ENCODE data around the gene FGD6.
"Not testable (repeated sequence)": the region's sequence is repeated elsewhere in the genome, so short reads cannot be mapped to it uniquely, and the experiment has no call there.

The FGD6 gene

DNA sequence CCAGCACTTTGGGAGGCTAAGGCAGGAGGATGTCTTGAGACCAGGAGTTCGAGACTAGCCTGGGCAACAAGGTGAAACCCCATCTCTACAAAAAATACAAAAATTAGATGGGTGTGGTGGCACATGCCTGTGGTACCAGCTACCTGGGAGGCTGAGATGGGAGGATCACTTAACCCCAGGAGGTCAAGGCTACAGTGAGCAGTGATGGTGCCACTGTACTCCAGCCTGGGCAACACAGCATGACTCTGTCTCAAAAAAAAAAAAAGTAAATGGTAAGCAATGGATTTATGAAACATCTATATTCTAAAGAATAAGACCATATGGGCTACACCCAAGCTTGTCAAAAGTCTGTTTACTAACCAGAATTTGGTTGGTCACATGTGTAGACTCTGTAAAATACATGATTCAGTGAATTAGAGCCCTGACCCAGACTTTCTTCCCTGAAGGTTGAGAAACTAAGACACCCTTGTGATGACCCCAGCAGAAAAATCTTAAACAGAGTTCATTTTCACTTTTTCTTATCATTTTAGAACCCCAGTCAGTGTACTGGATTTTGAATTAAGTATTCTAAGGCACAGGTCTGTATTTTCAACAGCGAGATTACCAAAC is 12.1 kb downstream of the FGD6 start:
- DNase-seq (ENCODE audit: low spot score), result no peak

DNA sequence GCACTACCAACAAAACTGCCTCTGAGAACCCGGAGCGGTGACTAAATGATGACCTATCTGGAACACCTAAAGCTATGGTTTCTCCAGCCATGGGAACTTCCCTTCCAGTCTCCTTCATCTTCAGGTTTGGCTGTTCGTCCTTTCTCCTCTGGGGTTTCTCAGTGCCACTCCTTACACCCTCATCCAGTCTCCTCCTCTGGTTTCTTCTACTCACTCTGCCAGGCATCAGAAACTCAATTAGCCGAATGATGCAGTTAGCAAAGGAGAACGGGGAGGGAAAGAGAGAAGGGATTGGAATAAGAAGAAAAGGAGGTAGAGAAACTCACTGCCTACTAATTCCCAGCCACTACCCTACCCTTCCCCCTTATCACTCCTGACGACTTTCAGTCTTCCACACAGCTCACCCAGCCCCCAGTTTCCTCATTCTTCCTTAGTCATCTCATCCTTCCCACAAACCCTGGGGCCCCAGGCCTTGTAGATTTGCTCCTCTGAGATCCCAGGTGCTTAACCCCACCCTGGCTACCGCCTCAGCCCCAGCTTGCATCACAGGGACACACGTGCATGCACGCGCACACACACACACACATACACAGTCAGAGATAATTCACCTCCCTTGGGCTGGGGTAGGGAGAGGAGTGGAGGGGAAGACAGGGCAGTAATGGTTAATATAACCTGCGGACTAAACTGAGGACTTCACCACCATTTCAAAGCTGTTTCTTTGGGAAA is 13.0 kb downstream of the FGD6 start:
- DNase-seq (ENCODE audit: low spot score), result no peak

DNA sequence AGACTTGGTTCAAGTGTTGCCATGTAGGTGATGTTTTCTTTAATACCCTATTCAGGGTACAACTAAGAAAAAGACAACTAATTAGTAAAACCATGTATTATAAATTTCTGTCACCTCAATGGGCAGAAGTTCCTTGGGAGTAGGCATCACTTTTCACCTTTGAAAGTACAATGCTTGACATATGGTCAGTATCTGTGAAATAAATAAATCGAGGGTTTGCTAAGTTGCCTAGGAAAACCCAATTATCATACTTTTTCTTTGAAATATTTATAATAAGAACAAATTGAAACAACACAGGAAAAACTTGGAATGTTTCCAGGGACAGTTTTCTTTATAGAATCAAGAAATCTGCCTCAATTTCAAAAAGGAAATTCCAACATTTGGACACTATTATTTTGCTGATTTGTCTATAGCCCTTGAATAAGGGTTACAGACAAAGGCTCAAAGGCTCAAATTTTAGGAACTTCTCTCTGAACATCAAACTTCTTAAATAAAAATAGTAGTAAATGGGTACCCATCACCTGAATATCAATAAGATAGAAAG is 13.7 kb downstream of the FGD6 start:
- DNase-seq (ENCODE audit: low spot score), result no peak

DNA sequence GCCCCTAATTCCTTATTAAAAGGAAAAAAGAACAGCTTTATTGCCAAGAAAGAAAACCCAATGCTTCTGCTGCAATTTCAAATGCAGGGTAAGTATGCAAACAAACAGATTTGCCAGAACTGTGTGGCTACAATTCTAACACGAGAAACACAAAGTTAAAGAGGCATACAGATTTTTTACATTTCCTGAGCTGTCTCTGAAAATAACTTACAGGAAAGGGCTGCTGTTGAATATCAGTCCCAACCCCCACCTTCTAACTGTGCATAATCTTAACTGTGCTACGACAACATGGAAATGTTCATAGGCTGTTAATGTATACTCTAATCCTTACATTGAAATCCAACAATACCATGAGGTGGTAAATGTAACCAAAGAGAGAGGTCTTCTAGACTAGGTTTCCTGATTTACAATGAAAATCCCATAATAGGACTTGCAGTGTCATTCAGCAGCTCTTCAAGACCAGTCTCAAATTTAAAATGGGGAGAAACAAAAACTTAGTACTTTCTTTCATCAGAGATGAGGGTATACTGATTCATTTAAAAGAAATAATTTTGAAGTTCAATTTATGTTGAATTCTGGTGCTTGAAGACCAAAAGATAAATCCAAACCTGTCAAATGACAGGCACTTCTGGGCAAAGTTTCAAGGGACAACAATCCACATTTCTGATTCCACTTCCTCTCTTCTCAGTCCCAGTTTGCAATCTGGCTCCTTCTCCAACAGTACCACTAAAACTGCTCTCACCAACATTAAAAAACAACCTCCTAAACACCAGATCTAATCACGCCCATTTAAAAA is 14.4 kb downstream of the FGD6 start:
- DNase-seq (ENCODE audit: low spot score), result peak; percentile 11

DNA sequence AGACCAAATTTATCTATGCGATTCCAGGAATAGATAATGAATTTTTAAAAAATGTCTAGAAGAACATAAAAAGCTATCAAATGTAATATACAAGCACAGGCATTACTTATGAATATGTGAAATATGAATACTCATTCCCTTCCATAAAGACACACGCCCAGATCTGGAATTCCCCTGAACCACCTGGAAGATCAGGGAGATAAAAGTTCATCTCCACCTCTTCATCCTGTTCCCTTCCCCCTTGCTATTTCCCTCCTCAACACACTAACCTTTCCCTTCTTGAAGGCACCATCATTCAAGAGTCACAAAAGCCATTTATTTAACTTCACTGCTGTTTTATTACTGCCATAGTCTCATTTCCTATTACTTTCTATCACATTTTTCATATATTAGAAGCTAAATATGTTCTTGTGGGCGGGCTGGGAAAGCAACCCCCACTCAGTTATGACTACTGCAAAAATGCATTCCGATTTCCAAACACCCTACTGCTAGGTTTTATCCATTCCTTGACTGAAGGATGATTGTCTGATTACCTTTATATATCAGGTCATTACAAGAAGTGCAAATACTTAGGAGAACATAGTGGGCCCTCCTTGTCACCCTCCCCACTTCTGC is 16.1 kb downstream of the FGD6 start:
- DNase-seq (ENCODE audit: low spot score), result no peak

DNA sequence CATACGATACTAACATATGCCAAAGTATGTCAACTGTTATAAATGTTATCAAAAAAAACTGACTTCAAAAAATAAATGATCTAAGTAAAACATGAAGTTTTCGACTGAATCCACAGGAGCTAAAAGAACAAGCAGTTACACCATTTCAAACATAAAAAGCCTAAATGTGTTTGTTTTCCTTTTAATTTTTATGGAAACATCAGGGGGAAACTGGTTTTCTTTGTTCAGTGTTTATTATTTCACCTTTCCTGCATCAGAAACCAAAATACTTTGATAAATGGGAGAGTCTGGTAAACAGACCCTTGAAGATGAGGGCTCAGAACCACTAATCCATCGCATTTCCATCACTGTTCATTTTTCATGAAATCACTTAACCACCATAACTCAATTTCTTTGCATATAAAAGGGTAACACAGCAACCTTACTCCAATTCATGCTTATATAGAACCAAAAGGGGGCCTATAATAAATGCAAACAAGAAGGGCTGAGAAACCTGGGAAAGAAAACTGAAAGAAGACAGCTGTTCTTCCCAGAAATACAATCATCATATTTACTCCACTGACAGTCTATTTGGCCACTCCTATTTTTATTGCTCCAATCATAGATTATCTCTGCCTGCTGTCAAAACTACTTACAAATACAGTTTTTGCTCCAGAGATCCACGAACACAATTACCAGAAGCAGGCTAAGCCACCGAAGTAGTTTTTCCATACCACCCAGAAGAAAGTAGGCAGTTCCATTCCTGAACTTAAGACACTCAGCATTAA is 17.0 kb downstream of the FGD6 start:
- DNase-seq (ENCODE audit: low spot score), result no peak

DNA sequence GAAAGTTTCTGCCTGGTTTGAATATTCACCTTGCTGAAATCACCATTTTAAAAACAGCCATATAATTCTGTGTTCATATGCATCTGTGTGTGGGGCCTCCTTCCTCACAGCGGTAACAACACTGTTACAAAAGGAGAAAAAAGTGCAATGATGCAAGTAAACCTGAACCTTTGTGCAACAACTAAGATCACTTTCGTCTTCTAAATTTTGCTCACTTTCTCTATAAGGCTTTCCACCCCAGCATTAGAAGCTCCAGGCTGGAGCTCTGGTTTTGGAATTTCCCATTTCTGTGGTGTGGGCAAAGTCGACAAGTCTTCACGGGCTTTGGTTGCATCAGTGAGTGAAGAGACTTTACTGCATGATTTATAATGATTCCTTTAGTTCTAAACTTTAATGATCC is 18.4 kb downstream of the FGD6 start:
- no peak for DNase-seq (ENCODE audit: low spot score)

DNA sequence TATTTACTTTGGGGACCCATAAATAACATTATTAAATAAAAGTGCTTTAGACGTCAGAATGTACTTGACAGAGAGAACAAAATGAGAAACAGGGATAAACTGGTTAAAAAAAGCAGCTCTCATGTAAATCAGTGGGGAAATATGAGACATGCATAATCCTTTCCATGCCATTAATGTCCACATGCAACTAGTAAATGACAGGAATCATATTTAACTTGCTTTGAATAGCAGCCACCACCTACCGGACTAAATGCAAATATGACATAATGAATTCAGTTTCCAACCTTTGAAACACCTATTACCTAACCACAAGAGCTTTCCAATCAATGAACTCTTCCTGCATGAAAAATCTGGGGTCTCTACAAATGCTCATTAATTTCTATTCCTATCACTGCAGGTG is 19.6 kb downstream of the FGD6 start:
- DNase-seq (ENCODE audit: low spot score), result no peak

DNA sequence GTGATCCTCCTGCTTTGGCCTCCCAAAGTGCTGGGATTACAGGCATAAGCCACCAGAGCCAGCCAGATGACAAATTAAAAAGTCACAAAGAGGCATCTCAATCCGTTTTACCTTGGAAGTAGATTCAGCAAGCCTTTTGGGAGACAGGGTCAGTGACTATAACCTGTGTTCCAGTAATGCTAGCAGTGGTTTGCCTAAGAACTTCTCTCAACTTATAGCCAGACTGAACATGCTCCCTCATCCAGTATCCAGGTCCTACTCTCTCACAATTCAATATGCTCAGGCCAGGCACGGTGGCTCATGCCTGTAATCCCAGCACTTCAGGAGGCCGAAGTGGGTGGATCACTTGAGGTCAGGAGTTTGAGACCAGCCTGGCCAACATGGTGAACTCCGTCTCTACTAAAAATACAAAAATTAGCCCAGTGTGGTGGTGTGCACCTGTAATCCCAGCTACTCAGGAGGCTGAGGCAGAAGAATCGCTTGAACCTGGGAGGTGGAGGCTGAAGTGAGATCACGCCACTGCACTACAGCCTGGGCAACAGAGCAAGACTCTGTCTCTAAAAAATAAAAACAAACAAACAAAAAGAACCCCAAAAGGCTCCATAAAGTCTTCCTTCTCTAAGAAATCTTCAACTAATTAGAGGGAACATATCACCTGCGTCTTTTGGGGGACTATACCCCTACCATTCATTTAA is 20.2 kb downstream of the FGD6 start:
- not testable (repeated sequence) for DNase-seq (ENCODE audit: low spot score)

DNA sequence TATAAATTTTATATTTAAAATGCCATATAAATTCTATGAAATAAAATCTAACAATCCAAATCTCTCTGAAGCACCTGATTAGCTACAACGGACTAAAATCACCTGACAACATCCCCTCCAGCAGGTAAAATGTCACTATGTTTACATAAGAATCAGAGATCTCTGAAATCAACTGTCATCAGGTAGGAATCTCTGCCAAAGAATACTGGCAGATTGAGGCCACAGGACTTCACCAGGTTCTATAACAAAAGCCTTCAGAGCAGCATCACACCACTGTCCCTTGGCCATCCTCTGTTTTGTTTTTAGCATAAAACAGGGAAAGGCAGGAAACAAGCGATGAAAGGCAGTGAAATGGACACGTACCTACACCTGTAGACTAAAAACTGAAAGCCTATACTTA is 22.1 kb downstream of the FGD6 start:
- DNase-seq (ENCODE audit: low spot score), result no peak

DNA sequence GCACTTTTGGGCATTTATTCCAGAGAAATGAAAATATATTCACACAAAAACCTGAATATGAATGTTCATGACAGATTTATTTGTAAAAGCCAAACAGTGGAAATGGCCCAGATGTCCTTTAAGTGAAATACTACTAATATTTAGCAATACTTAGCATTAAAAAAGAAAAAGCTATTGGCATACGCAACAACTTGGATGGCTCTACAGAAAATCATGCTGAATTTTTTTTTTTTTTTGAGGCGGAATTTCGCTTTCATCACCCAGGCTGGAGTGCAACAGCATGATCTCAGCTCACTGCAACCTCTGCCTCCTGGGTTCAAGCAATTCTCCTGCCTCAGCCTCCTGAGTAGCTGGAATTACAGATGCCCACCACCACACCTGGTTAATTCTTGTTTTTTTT is 24.1 kb downstream of the FGD6 start:
- DNase-seq (ENCODE audit: low spot score), result no peak

DNA sequence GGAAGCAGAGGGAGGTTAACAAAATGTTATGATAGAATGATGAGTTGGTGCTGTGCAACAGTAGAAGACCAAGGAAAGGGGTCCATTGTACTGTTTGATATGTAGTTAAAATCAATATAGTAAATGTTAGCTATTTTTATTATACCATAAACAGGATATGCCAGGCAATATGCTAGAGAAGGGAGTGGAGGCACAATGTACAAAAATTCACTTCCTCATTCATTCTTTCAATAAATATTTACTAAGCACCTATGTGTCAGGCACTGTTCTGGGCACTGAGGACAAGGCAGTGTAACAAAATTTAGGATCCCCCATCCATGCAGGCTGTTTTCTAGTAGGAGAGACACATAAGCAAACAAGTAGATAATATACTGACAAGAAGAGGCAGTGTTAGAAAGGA is 25.0 kb downstream of the FGD6 start:
- DNase-seq (ENCODE audit: low spot score), result no peak

DNA sequence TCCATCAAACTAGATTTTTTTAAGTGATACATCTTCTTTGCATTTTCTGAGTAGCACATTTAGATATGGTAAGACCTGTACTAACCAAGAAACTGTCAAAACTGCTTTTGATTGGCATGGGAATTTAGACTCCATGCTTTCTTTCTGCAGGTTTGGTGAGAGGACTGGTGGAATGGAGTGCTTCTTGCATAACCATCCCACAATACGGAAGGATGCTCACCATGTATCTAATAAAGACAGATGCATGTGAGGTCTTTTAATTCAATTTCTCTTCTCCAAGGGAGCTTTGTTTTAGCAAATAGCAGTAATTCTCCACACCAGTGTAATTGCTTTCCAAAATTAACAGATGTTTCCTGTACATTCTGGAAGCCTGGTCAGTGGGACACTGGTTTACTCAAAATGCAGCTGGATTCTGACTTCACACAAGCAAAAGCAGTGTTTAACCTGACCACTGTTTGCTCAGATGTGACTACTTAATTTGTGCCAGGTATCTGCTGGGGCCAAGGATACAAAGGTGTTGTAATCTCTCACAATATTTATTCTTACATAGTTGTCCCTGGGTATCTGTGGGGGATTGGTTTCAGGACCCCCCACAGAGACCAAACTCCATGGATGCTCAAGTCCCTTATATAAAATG is 26.1 kb downstream of the FGD6 start:
- no peak for DNase-seq (ENCODE audit: low spot score)

DNA sequence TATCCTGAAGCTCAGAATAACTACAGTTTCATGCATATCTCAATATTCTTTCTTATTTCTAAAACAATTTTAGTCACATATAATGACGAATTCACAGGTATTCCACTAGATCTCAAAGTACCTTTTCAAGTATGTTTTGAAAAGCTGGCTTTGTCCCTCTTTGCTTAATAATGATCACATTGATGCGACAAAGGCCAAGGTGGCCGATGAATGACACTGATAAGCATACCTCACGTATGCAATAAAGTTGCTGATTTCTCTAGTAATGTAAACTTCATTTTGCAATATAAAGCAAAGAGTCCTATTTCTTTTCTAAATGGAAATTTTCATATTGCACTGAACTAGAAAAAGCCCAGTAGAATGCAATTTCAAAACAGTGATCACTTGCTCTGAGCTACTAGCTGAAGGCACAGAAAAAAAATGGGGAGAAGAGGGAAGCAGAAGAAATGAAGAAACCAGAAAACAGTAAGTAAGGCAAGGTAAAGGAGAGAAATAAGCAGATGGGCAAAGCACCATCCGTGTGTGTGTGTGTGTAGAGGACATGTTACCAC is 29.3 kb downstream of the FGD6 start:
- no peak for DNase-seq (ENCODE audit: low spot score)

DNA sequence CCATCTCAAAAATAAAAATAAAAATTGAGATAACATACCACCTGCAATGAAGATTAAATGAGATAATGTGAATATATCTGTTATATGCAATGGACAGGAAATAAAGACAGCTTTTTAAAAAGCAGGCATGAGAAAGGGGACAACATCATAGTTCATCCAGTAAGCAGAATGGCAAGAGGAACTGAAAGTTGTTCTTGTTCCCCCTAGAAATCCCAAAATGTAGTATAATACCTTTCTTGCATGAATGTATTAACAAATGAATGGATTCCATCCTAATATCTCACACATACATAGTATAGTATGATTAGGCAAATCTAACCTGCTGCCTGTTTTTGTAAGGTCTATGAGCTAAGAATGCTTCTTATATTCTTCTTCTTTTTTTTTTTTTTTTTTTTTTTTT is 31.4 kb downstream of the FGD6 start:
- DNase-seq (ENCODE audit: low spot score), result no peak

DNA sequence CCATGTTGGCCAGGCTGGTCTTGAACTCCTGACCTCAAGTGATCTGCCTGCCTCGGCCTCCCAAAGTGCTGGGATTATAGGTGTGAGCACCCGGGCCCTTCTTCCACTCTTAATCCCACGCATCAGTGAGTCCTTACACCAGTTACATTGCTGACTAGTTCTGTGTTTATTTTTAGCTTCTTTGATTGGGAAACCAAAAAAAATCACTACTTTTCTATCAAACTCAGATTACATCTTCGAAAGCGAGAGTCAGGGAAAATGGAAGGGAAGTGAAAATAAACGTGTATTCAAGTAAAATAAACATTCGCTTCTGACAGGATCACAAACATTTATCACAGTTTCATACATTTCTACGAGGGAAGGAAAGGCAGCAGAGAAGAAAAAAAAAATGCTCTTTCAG is 32.2 kb downstream of the FGD6 start:
- no peak for DNase-seq (ENCODE audit: low spot score)

DNA sequence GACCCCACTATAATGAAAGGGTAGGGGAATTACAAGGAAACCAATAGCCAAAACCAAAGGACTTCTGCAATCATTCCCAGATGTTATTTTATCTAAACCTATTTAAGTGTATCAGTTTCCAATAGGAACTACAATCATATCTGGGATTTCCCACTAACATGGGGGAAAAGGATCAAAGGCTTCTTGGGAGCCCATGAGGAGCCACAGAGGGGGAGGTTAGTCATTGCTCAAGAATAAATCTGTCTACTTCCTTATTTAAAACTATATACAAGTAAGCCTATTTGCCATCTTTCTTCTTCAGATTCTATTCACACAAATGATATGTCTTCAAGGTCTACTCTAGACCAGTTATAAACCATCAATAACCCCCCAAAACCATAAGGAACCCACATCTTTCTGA is 33.1 kb downstream of the FGD6 start:
- DNase-seq (ENCODE audit: low spot score), result no peak

DNA sequence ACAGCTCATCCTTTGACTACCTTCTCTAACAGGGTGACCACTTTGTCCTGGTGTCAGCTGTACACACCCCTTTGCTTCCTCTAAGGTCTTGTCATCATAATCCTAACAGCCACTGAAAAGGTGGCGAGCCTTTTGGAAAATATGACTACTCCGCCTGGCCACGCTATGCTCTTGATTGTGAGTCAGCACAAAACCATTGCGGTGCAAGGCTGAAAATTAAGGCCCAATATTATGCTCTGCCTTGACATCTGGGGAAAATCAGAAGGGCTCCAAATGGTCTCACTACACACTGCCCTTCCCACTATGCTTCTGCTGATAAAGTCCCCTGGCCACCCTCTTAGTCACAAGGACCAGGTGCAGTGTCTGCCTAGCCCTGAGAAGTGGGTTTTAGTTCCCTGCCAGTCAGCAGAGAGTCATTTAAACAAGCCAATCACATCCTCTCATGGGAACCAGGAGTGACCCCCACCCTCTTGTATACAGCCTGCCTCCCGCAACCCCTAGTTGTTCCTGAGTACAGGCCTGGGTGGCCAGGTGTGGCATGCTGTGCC is 34.3 kb downstream of the FGD6 start:
- DNase-seq (ENCODE audit: low spot score), result no peak

DNA sequence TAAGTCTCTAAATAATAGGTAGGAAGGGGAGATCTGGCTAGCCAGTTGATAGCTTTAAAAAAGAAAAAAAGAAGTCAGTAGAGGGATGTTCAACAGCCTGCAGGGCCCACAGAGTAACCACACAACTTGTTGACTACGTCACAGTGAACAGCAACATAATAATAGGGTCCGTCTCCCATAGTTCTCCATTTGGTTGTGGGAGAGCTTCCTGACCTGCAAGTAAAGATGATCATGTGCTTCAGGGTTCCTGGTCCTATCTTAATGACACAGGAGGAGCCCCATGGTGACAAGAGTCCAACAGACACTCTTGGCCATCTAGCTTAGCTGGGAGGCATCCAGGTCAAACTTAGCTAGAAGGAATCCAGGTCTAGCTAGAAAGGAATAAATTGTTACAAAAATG is 36.2 kb downstream of the FGD6 start:
- no peak for DNase-seq (ENCODE audit: low spot score)

DNA sequence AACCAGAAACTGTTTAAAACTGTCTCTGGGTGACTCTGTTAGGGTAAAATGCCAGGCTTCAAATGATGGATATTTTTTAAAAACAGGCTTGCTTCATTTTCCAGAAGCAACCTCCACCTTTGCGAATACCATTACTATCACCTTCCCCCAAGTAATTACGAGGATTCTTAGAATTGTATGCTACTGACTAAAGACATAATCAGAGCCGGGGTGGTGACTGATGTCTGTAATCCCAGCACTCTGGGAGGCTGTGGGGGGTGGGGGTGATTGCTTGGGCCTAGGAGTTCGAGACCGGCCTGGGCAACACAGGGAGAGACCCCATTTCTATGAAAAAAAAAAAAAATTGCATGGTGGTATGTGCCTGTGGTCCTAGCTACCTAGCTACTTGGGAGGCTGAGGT is 38.3 kb downstream of the FGD6 start:
- DNase-seq (ENCODE audit: low spot score), result no peak
